COR-L47 (cell line): ENCODE results near the gene GSE1.
A peak's percentile ranks its signal among the peaks of the same experiment; 100 is the strongest.

Experiments used
- DNase-seq: peaks from one replicate; lab custom pipeline; 2025; lab: John Stamatoyannopoulos, UW

GSE1 gene

GRCh38 chr16:85606904-85607303 lies 6.2 kb upstream of the GSE1 start:
- no peak for DNase-seq

- DNase-seq = no peak
Observed at GRCh38 chr16:85607321-85607765, 5.8 kb upstream of the GSE1 start.

- DNase-seq = no peak
Observed at GRCh38 chr16:85607796-85608514, 5.2 kb upstream of the GSE1 start.

GRCh38 chr16:85608515-85608885 lies 4.6 kb upstream of the GSE1 start:
- DNase-seq = no peak

- no peak for DNase-seq
Observed at GRCh38 chr16:85608887-85609286, 4.2 kb upstream of the GSE1 start.

GRCh38 chr16:85609539-85609938 lies 3.6 kb upstream of the GSE1 start:
- DNase-seq = no peak

- DNase-seq = no peak
Observed at GRCh38 chr16:85610059-85610445, 3.1 kb upstream of the GSE1 start.

GRCh38 chr16:85610446-85611193 lies 2.5 kb upstream of the GSE1 start:
- peak; percentile 92 for DNase-seq

- no peak for DNase-seq
Observed at GRCh38 chr16:85611194-85611443, 2.0 kb upstream of the GSE1 start.

GRCh38 chr16:85611444-85612190 lies 1.5 kb upstream of the GSE1 start:
- DNase-seq = peak; percentile 77

GRCh38 chr16:85612191-85612800 lies 826 bp upstream of the GSE1 start:
- peak; percentile 65 for DNase-seq

- DNase-seq = peak; percentile 85
Observed at GRCh38 chr16:85613604-85614337, 649 bp downstream of the GSE1 start.

GRCh38 chr16:85614338-85615013 lies 1.4 kb downstream of the GSE1 start:
- DNase-seq = no peak

GRCh38 chr16:85615014-85615851 lies 2.1 kb downstream of the GSE1 start:
- DNase-seq = peak; percentile 73

- DNase-seq = peak; percentile 70
Observed at GRCh38 chr16:85615852-85616606, 2.9 kb downstream of the GSE1 start.

GRCh38 chr16:85616607-85617321 lies 3.6 kb downstream of the GSE1 start:
- peak; percentile 62 for DNase-seq

GRCh38 chr16:85617948-85618347 lies 4.8 kb downstream of the GSE1 start:
- no peak for DNase-seq

- DNase-seq = no peak
Observed at GRCh38 chr16:85618521-85618920, 5.4 kb downstream of the GSE1 start.
